GM12892 (cell line): ENCODE measurements around the gene PSMA6. TPM values are rescaled to one million over a fixed set of nuclear protein-coding genes. Genes with fewer than 3 reads are reported as not detected.
"Not testable (repeated sequence)": the region's sequence is repeated elsewhere in the genome, so short reads cannot be mapped to it uniquely, and the experiment has no call there.

Source experiments
- DNase-seq: peaks from one replicate; pipeline ENCODE4 v3.0.0; 2011; ENCODE audit not compliant: insufficient read length
- FAIRE-seq: peaks from 2 replicates; lab custom pipeline; 2011; peaks lifted over from hg19 to GRCh38; lab: Jason Lieb, UNC
- POLR2A ChIP-seq: IDR thresholded peaks from 2 replicates; pipeline ENCODE4 v1.6.1; 2011; ENCODE audit warnings: low read depth, low read length, control low read depth
- POLR2AphosphoS5 ChIP-seq: IDR thresholded peaks from 2 replicates; pipeline ENCODE4 v1.6.1; 2011; ENCODE audit warnings: low read depth, low read length, control low read depth
- TAF1 ChIP-seq: IDR thresholded peaks from 2 replicates; pipeline ENCODE4 v1.6.1; 2011; ENCODE audit warnings: low read depth, mild to moderate bottlenecking, control low read depth, low read length, borderline replicate concordance
- polyA plus RNA-seq: library from polyadenylated mRNA; unstranded; fragments of >200 nt; gene quantifications from one replicate; pipeline ENCODE4 v1.2.1, GENCODE V29; 2012; ENCODE audit warnings: missing spikeins, inconsistent platforms; ENCODE audit not compliant: missing spikeins

The PSMA6 gene
- polyA plus RNA-seq, result 503 TPM

GRCh38 chr14:35292051-35292769 is at the start of gene PSMA6:
Gene PSMA6, plus strand, starts transcription at chr14:35292382. Its CDS starts 95 bp downstream, at chr14:35292477.
- TF ChIP-seq TAF1 (peak; percentile 76; the same call in 1 of the 2 replicates), POLR2AphosphoS5 (peak; percentile 76; the same call in 1 of the 2 replicates), POLR2A (peak; percentile 81)
- peak; percentile 95 for FAIRE-seq
- peak; percentile 86 for DNase-seq

- DNase-seq, result no peak
- FAIRE-seq, result no peak
Measured at GRCh38 chr14:35242599-35243311, 49.4 kb upstream of the PSMA6 start.

GRCh38 chr14:35243956-35244355 is 48.2 kb upstream of the PSMA6 start:
- no peak for FAIRE-seq

More at GRCh38 chr14:35242599-35243311, 49.4 kb upstream of the PSMA6 start:
- TF ChIP-seq TAF1 (no peak), POLR2A (no peak), POLR2AphosphoS5 (no peak)

GRCh38 chr14:35244542-35244941 is 47.6 kb upstream of the PSMA6 start:
- DNase-seq (no peak), FAIRE-seq (no peak)
- no peak for TF ChIP-seq TAF1
- TF ChIP-seq POLR2AphosphoS5, result no peak
- TF ChIP-seq POLR2A, result no peak

More at GRCh38 chr14:35243956-35244355, 48.2 kb upstream of the PSMA6 start:
- no peak for DNase-seq
- TF ChIP-seq POLR2A, result no peak
- no peak for TF ChIP-seq TAF1
- TF ChIP-seq POLR2AphosphoS5, result no peak

- FAIRE-seq (no peak), DNase-seq (no peak)
- TF ChIP-seq POLR2A (no peak), TAF1 (no peak), POLR2AphosphoS5 (no peak)
Measured at GRCh38 chr14:35245051-35245450, 47.1 kb upstream of the PSMA6 start.

GRCh38 chr14:35247777-35248475 is 44.3 kb upstream of the PSMA6 start:
- DNase-seq, result no peak
- no peak for FAIRE-seq

GRCh38 chr14:35248476-35248788 is 43.8 kb upstream of the PSMA6 start:
- FAIRE-seq (no peak), DNase-seq (no peak)
- no peak for TF ChIP-seq POLR2AphosphoS5
- no peak for TF ChIP-seq POLR2A
- no peak for TF ChIP-seq TAF1

More at GRCh38 chr14:35247777-35248475, 44.3 kb upstream of the PSMA6 start:
- no peak for TF ChIP-seq POLR2AphosphoS5
- TF ChIP-seq POLR2A, result no peak
- TF ChIP-seq TAF1, result no peak

GRCh38 chr14:35250319-35250718 is 41.9 kb upstream of the PSMA6 start:
- FAIRE-seq (no peak), DNase-seq (no peak)
- TF ChIP-seq POLR2A, result no peak
- TF ChIP-seq POLR2AphosphoS5, result no peak
- TF ChIP-seq TAF1, result no peak

- DNase-seq (no peak), FAIRE-seq (peak; percentile 30)
- TF ChIP-seq POLR2AphosphoS5 (no peak), TAF1 (no peak), POLR2A (no peak)
Measured at GRCh38 chr14:35252451-35252868, 39.7 kb upstream of the PSMA6 start.

- not testable (repeated sequence) for FAIRE-seq, DNase-seq
Measured at GRCh38 chr14:35253056-35253455, 39.1 kb upstream of the PSMA6 start.

GRCh38 chr14:35254034-35254622 is 38.1 kb upstream of the PSMA6 start:
- FAIRE-seq, DNase-seq: not testable (repeated sequence)

- no peak for TF ChIP-seq TAF1
- no peak for DNase-seq
- peak; percentile 75 for FAIRE-seq
Measured at GRCh38 chr14:35254736-35255135, 37.4 kb upstream of the PSMA6 start.
